Measurements from ENCODE around the gene ATP11A. TPM values are rescaled to one million over a fixed set of nuclear protein-coding genes. Genes with fewer than 3 reads are reported as not detected.

The ATP11A gene
- total and polyA plus RNA-seq, 10 of the 15 experiments (the other 5 are each of a cell fraction or from before 2014, with no cell fraction given): 1.4 to 69.6 (median 14.4) TPM

DNA sequence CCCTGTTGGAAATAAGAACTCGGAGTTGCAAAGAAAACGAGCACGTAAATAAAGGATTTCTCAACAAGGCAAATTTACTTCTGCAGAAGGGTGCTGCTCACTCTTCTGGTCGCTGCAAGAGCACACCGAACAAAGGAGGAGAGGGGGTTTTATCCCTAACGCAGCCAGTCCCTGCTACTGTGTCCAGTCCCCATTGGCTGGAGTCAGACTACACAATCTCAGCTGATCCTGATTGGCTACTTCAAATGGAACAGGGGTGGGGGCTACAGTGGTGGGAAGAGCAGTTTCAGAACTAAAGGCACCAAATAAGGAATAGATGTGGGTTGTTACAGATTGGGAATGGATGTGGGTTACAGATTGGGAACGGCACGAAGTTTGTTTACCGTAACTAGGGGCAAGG is 215.2 kb downstream of the ATP11A start:
- intact Hi-C loops (cut with micrococcal nuclease; ENCODE audit: unreplicated experiment) (no loop called here), in situ Hi-C loops (cut with MboI) (no loop called here)
- Histone ChIP-seq H3K79me2 (ENCODE audit: control insufficient read depth, insufficient read depth, low read length) (no peaks in the 10 kb centered on the region), H2AFZ (ENCODE audit: control insufficient read depth, low read depth, low read length) (no peak overlapping the region), H3K4me3 (no peak overlapping the region), H3K4me2 (ENCODE audit: control insufficient read depth, insufficient read depth) (no peak overlapping the region), H4K20me1 (ENCODE audit: control insufficient read depth, insufficient read depth) (no peaks in the 10 kb centered on the region), H3K36me3 (ENCODE audit: control insufficient read depth in 2 of 2, insufficient read depth in 2 of 2, low read length in 1 of 2) (no peaks in the 10 kb centered on the region), H3K9ac (ENCODE audit: control insufficient read depth, insufficient read depth, low read length) (no peak overlapping the region), H3K27ac (ENCODE audit: control insufficient read depth, insufficient read depth) (no peak overlapping the region), H3K9me3 (replicated peaks; ENCODE audit: control insufficient read depth, insufficient read depth, low read length) (no peaks in the 10 kb centered on the region; the same call in 2 of the 3 replicates), H3K4me1 (ENCODE audit: control insufficient read depth, insufficient read depth, low read length) (no peaks in the 10 kb centered on the region), H3K27me3 (replicated peaks in 1 of 2; ENCODE audit: control insufficient read depth in 2 of 2, insufficient read depth in 2 of 2, low read length in 1 of 2) (peaks cover 0 to 5% of the 10 kb centered on the region in 2 experiments; a peak in 2 of 4 replicates)
- RAD21 ChIA-PET (ENCODE audit: unreplicated experiment): no interaction called here
- FAIRE-seq: no peak
- POLR2A ChIA-PET: no interaction called here
- BruUV-seq (replicated peaks): no TSS peak
- ATAC-seq: no peak
- SMC1A ChIA-PET (ENCODE audit: uncharacterized antibody, unreplicated experiment): no interaction called here
- CTCF ChIA-PET: no interaction called here
- no peak for DNase-seq (ENCODE audit: low read depth, low spot score)
- TF ChIP-seq ZNF592 (IDR thresholded peaks at IDR 0.05) (no peak), EGR1 (IDR thresholded peaks at IDR 0.05; ENCODE audit: borderline replicate concordance in 1 of 2, low read depth in 2 of 2, low read length in 2 of 2) (no peak), POU2F2 (IDR thresholded peaks at IDR 0.05; ENCODE audit: borderline replicate concordance, low read depth, low read length) (no peak), BCLAF1 (IDR thresholded peaks at IDR 0.05) (no peak)
- WGBS (ENCODE audit: insufficient coverage, insufficient replicate concordance, low lambda C conversion rate, missing lambda C conversion rate): 65% methylated on average over 9 of the region's 9 CpGs

All from GM12878 (cell line).